WTC11 (cell line): ENCODE results near the gene PRPF6. TPM values are rescaled to one million over a fixed set of nuclear protein-coding genes. Genes with fewer than 3 reads are reported as not detected.
A peak's percentile ranks its signal among the peaks of the same experiment; 100 is the strongest.

ENCODE experiments used
- ATAC-seq: fragments of 200-7000 bp; cut with Tn5 transposase; 2 replicates; pipeline ENCODE4 v1.10.0; 2021; ENCODE audit warnings: mild to moderate bottlenecking, moderate library complexity
- CTCF ChIA-PET: fragments of 300-600 bp; sonication (Branson Sonifier 250); formaldehyde crosslinking; loops from one replicate; lab custom pipeline; 2021; ENCODE audit warnings: antibody characterized with exemption; lab: Charles Lee
- POLR2A ChIA-PET: fragments of 350-600 bp; sonication (Branson Sonifier 250); formaldehyde crosslinking; loops from one replicate; lab custom pipeline; 2021; ENCODE audit warnings: antibody characterized with exemption; lab: Charles Lee
- DNase-seq: peaks from one replicate; pipeline ENCODE4 v3.0.0; 2021; ENCODE audit warnings: low spot score
- H3K27ac Mint-ChIP-seq: 2 replicates; pipeline ENCODE4 v1.8.0; 2021; ENCODE audit warnings: mixed read lengths
- H3K27me3 Mint-ChIP-seq: 2 replicates; pipeline ENCODE4 v1.8.0; 2021; ENCODE audit warnings: low read depth, mild to moderate bottlenecking, moderate library complexity, mixed read lengths
- H3K36me3 Mint-ChIP-seq: 2 replicates; pipeline ENCODE4 v1.8.0; 2021; ENCODE audit warnings: mixed read lengths
- H3K4me1 Mint-ChIP-seq: 2 replicates; pipeline ENCODE4 v1.8.0; 2022; ENCODE audit warnings: mixed read lengths
- H3K4me3 Mint-ChIP-seq: 2 replicates; pipeline ENCODE4 v1.8.0; 2021; ENCODE audit warnings: mild to moderate bottlenecking, moderate library complexity, mixed read lengths
- H3K9me3 Mint-ChIP-seq: 2 replicates; pipeline ENCODE4 v1.8.0; 2021; ENCODE audit warnings: mixed read lengths
- ATF2 ChIP-seq: sonication (generic); formaldehyde crosslinking; IDR thresholded peaks from 2 replicates; pipeline ENCODE4 v1.8.1; 2022; ENCODE audit warnings: low read depth, missing genetic modification reagents, borderline replicate concordance
- ATF6 ChIP-seq: sonication (generic); formaldehyde crosslinking; IDR thresholded peaks from 2 replicates; pipeline ENCODE4 v1.8.1; 2023; ENCODE audit warnings: mild to moderate bottlenecking, missing genetic modification reagents
- FOXK1 ChIP-seq: sonication (generic); formaldehyde crosslinking; IDR thresholded peaks from 2 replicates; pipeline ENCODE4 v1.8.0; 2022; ENCODE audit warnings: mild to moderate bottlenecking, moderate library complexity, missing genetic modification reagents
- GABPB1 ChIP-seq: sonication (generic); formaldehyde crosslinking; IDR thresholded peaks from 2 replicates; pipeline ENCODE4 v1.8.1; 2023; ENCODE audit warnings: mild to moderate bottlenecking, missing genetic modification reagents
- GTF2I ChIP-seq: fragments of 250-450 bp; sonication (Bioruptor Pico); conservative IDR thresholded peaks from 2 replicates; pipeline ENCODE4 v1.4.0; 2021; ENCODE audit warnings: mild to moderate bottlenecking
- HMGXB4 ChIP-seq: sonication (generic); formaldehyde crosslinking; IDR thresholded peaks from 2 replicates; pipeline ENCODE4 v1.8.1; 2023; ENCODE audit warnings: mild to moderate bottlenecking, moderate library complexity, missing genetic modification reagents
- MAX ChIP-seq: sonication (generic); formaldehyde crosslinking; IDR thresholded peaks from 2 replicates; pipeline ENCODE4 v1.8.0; 2022; ENCODE audit warnings: mild to moderate bottlenecking, missing genetic modification reagents
- SP1 ChIP-seq: sonication (generic); formaldehyde crosslinking; conservative IDR thresholded peaks from 2 replicates; pipeline ENCODE4 v1.8.1; 2022; ENCODE audit warnings: missing genetic modification reagents
- TP53 ChIP-seq: sonication (generic); formaldehyde crosslinking; IDR thresholded peaks from 2 replicates; pipeline ENCODE4 v1.8.1; 2023; ENCODE audit warnings: mild to moderate bottlenecking, missing genetic modification reagents
- ZNF138 ChIP-seq: sonication (generic); formaldehyde crosslinking; conservative IDR thresholded peaks from 2 replicates; pipeline ENCODE4 v1.8.1; 2022; ENCODE audit warnings: mild to moderate bottlenecking, moderate library complexity, missing genetic modification reagents
- ZSCAN18 ChIP-seq: fragments of 250-450 bp; sonication (Bioruptor Pico); IDR thresholded peaks from 2 replicates; pipeline ENCODE4 v2.1.2; 2022; ENCODE audit warnings: mild to moderate bottlenecking, moderate library complexity
- total RNA-seq: library from RNA; stranded (reverse); gene quantifications from 3 replicates; pipeline ENCODE4 v1.2.3, GENCODE V29; 2021

The PRPF6 gene
- total RNA-seq, 1 experiment from 2014 or later = 79.4 TPM

GRCh38 chr20:63979229-63979556 lies 1.7 kb upstream of the PRPF6 start:
- H3K36me3 Mint-ChIP-seq = peaks cover 8% of the 10 kb centered on the region
- peak; percentile 45 for DNase-seq
- CTCF ChIA-PET = interaction anchor here (0.7 to 3.1 kb wide), 20 partner anchors 18 to 483 kb away, joined by 3 to 51 read pairs (median 12); partner anchors contain the start of genes C20orf204, DNAJC5, LKAAEAR1 and PTK6
- TF ChIP-seq TP53 (CRISPR knock-in tag) = 0 out of 2 replicates have a peak, but pooled peaks have one; percentile 21
- TF ChIP-seq MAX = no peak
- no peak for TF ChIP-seq SP1 (CRISPR knock-in tag)
- TF ChIP-seq, all 79 proteins: peak for 1
- no peak for ATAC-seq
- Mint-ChIP-seq H3K4me1 (peaks cover 21% of the 10 kb centered on the region), H3K4me3 (peak overlapping the region; percentile 76), H3K27ac (no peak overlapping the region), H3K9me3 (no peaks in the 10 kb centered on the region), H3K27me3 (peaks cover 10% of the 10 kb centered on the region)
- POLR2A ChIA-PET = interaction anchor here (1.3 kb wide), 1 partner anchor 22 kb away, joined by 4 read pairs; no protein-coding TSS in a partner anchor

- CTCF ChIA-PET = interaction anchor here (0.6 to 3.1 kb wide), 48 partner anchors 8 to 483 kb away, joined by 3 to 51 read pairs (median 7); partner anchors contain the start of genes C20orf204, DNAJC5, HELZ2 and LKAAEAR1
Observed at GRCh38 chr20:63979557-63980316, 1.2 kb upstream of the PRPF6 start, which contains the start of gene SAMD10. SAMD10 (minus strand) TSS chr20:63979642; CDS start chr20:63979467, 175 bp downstream.

More at GRCh38 chr20:63979557-63980316, 1.2 kb upstream of the PRPF6 start, which contains the start of gene SAMD10:
- Mint-ChIP-seq H3K9me3 (no peaks in the 10 kb centered on the region), H3K27me3 (peaks cover 10% of the 10 kb centered on the region), H3K4me3 (peak within 1 kb of the TSS; percentile 94), H3K36me3 (peaks cover 13% of the 10 kb centered on the region), H3K27ac (peak within 1 kb of the TSS; percentile 87), H3K4me1 (peaks cover 21% of the 10 kb centered on the region)
- DNase-seq (peak; percentile 53), ATAC-seq (peak; percentile 22)
- POLR2A ChIA-PET = interaction anchor here (1.3 kb wide), 1 partner anchor 22 kb away, joined by 4 read pairs; no protein-coding TSS in a partner anchor
- no peak for TF ChIP-seq ZNF138
- TF ChIP-seq TP53 (CRISPR knock-in tag) = no peak
- no peak for TF ChIP-seq MAX
- TF ChIP-seq GTF2I (CRISPR knock-in tag) = no peak
- TF ChIP-seq ZSCAN18 (CRISPR knock-in tag) = no peak
- 0 out of 2 replicates have a peak, but pooled peaks have one; percentile 28 for TF ChIP-seq HMGXB4 (CRISPR knock-in tag)
- no peak for TF ChIP-seq ATF6
- TF ChIP-seq ATF2 (CRISPR knock-in tag) = no peak
- TF ChIP-seq FOXK1 = no peak
- peak; percentile 15; the same call in 1 of the 2 replicates for TF ChIP-seq GABPB1 (CRISPR knock-in tag)
